Measurements from ENCODE around the gene ABHD6.
"Not testable (repeated sequence)": the region's sequence is repeated elsewhere in the genome, so short reads cannot be mapped to it uniquely, and the experiment has no call there.

The ABHD6 gene

DNA sequence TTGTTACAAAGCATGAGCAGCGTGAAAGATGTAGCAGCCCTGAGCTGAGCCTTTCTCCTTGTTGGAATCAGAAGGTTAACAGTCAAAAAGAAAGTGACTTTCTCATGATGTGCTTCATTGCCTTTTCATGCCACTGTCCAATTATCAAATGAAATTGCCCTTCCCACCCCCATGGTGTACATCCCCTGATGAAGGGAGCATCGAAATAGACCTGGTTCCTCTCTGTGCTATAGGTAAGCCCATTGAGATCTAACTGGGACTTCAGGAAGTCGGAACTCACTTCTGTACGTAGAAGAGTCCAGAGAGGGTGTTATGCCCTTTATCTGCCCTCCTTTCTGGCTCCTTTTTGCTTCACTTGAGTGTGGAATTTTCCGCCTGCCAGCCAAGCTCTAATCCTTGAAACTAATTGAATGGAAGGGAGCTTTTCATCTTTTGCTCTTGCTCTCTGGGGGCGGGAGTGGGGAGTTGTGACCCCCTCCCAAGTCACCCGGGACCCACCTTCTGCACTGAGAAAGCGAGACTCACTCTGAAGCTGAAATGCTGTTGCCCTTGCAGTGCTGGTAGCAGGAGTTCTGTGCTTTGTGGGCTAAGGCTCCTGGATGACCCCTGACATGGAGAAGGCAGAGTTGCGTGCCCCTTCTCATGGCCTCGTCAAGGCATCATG lies 20.9 kb downstream of the ABHD6 start:
- TF ChIP-seq, protein P1, sequence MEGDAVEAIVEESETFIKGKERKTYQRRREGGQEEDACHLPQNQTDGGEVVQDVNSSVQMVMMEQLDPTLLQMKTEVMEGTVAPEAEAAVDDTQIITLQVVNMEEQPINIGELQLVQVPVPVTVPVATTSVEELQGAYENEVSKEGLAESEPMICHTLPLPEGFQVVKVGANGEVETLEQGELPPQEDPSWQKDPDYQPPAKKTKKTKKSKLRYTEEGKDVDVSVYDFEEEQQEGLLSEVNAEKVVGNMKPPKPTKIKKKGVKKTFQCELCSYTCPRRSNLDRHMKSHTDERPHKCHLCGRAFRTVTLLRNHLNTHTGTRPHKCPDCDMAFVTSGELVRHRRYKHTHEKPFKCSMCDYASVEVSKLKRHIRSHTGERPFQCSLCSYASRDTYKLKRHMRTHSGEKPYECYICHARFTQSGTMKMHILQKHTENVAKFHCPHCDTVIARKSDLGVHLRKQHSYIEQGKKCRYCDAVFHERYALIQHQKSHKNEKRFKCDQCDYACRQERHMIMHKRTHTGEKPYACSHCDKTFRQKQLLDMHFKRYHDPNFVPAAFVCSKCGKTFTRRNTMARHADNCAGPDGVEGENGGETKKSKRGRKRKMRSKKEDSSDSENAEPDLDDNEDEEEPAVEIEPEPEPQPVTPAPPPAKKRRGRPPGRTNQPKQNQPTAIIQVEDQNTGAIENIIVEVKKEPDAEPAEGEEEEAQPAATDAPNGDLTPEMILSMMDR (conservative IDR thresholded peaks at IDR 0.05; ENCODE audit: low read depth), result no peak
- DNase-seq (ENCODE audit: low spot score), result no peak
- no peak overlapping the region for H3K27ac ChIP-seq
- ChIA-PET CTCF (no interaction called here), POLR2A (ENCODE audit: low non-redundant PET) (no interaction called here)

DNA sequence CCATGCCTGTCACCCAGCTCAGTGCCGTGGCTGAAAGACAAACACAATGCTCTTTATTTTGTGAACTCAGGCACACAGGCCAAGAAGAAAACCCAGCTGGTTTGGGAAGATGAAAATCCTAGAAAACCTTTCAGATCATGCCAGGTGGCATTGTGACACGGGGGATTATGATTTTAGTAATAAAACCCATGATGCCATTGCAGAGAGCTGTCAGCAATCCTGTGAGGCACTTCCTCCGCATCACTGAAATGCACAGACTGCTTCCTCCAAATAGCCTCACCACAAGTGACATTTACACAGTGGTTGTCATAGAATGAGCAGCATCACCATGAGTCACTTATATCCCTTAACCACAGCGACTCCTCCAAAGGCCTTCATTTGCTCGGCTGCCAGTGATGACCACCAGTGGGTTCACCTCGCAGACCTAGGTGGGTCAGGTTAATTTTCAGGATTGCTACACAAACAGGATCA lies 22.7 kb downstream of the ABHD6 start:
- CTCF ChIA-PET, result no interaction called here
- no peak for DNase-seq (ENCODE audit: low spot score)

DNA sequence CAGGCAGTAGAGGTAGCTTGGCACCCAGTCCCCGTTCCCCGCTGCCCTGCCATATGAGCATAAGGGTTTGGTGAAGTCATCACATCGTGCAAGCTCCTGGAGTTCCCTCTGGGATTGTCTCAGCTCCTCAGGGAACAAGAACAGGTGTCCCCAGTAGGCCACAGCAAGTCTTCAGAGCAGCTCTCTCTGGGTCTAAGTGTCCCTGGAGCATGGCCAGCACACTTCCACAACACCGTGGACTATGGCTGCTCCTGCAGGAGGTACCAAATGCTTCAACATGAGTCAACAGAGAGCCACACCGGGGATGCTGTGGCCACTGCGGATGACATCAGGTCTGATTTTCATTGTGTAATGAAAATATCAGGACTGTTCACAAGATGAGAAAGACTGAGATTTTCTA lies 23.1 kb downstream of the ABHD6 start:
- no peak overlapping the region for H3K27ac ChIP-seq
- ChIA-PET POLR2A (ENCODE audit: low non-redundant PET) (no interaction called here), CTCF (no interaction called here)
- no peak for DNase-seq (ENCODE audit: low spot score)
- TF ChIP-seq, protein P1 (conservative IDR thresholded peaks at IDR 0.05; ENCODE audit: low read depth), result no peak

More for the DNA sequence above, 22.7 kb downstream of the ABHD6 start:
- TF ChIP-seq, protein P1 (conservative IDR thresholded peaks at IDR 0.05; ENCODE audit: low read depth), result no peak
- H3K27ac ChIP-seq, result no peak overlapping the region
- POLR2A ChIA-PET (ENCODE audit: low non-redundant PET), result no interaction called here

DNA sequence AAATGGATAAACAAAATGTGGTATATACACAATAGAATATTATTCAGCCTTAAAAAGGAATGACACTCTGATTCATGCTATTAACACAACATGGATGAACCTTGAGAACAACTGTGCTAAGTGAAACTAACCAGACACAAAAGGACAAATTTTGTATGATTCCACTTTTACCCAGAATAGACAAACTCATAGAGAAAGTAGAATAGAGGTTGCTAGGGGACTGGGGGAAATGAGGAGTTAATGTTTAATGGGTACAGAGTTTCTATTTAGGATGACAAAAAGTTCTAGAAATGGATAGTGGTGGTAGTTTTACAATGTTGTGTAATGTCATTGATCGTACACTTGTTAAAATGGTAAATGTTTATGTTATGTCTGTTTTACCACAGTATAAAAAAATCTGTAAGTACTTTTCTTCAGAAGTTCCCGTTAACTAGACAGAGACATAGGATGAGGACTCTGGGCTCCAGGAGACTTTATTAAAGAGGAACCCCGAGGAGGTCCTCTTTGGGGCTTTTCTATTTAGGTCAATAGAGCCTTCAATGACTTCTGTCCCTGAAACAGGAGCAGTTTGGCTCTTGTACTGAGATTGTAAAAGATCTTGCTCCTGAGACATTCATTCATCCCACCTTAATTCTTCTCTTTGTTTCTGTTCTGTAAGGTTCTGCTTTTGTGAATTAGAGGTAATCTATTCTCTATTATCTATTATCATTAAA lies 24.5 kb downstream of the ABHD6 start:
- ChIA-PET POLR2A (ENCODE audit: low non-redundant PET) (no interaction called here), CTCF (no interaction called here)
- TF ChIP-seq, protein P1 (conservative IDR thresholded peaks at IDR 0.05; ENCODE audit: low read depth), result no peak
- no peak overlapping the region for H3K27ac ChIP-seq
- no peak for DNase-seq (ENCODE audit: low spot score)

DNA sequence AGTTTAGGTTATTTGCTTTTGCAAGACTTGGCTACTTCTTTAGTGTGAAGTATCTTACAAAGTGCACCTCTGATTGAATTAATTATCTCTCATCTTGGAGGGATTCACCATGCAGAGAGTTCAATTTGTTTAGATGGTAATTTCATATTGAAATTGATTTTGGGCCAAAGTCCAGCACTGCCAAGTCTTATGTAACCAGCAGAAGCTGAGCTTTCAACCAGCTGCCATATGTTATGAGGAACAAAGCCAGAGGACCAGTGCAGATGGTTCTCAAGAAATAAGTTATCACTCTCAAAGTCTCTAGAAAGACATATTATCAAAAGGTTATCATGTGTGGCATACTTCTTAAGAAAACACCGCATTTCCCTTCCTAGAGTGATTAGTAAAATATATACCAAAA lies 29.0 kb downstream of the ABHD6 start:
- CTCF ChIA-PET, result no interaction called here
- DNase-seq (ENCODE audit: low spot score), result no peak
- POLR2A ChIA-PET (ENCODE audit: low non-redundant PET), result no interaction called here
- TF ChIP-seq, protein P1 (conservative IDR thresholded peaks at IDR 0.05; ENCODE audit: low read depth), result no peak
- H3K27ac ChIP-seq, result no peak overlapping the region

DNA sequence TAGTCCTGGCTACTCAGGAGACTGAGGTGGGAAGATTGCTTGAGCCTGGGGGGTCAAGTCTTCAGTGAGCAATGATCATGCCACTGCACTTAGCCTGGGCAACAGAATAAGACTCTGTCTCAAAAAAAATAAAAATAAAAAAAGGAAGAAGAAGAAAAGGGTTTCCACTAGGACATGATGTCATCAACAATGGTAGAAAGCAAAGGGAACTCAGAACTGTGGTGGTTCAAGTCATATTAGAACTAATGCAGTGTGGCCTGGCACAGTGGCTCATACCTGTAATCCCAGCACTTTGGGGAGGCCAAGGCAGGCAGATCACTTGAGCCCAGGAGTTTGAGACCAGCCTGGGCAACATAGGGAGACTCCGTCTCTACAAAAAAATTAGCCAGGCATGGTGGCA lies 30.0 kb downstream of the ABHD6 start:
- CTCF ChIA-PET; H3K27ac ChIP-seq; DNase-seq (ENCODE audit: low spot score); POLR2A ChIA-PET (ENCODE audit: low non-redundant PET): not testable (repeated sequence)

DNA sequence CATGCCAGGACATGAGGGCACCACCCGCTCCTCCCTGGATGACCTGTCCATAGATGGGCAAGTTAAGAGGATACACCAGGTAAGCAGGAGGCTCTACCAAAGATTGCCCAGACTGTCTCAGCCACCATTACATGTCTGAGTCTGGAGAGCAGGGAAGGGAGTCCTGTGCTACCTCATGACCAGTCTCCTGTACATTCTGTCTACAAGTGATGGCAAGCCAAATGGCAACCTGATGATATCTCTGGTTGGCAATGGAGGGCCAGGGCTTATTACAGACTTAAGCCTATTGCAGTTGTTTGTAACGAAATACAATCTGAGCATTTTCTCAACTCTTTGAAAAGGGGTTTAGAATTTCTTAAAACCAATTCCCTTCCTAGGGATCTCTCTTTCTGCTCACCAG lies 31.8 kb downstream of the ABHD6 start:
- H3K27ac ChIP-seq, result 0 out of 2 replicates have a peak overlapping the region, but pooled peaks have one; percentile 19
- TF ChIP-seq, protein P1 (conservative IDR thresholded peaks at IDR 0.05; ENCODE audit: low read depth), result no peak
- ChIA-PET CTCF (no interaction called here), POLR2A (ENCODE audit: low non-redundant PET) (no interaction called here)
- no peak for DNase-seq (ENCODE audit: low spot score)
